NCI-H1436 treated with DMSO at 0.1 percent for 48 hours (cell line): Measurements from ENCODE around the gene EPHB3.

ENCODE experiments used
- DNase-seq: peaks from one replicate; lab custom pipeline; 2025; lab: John Stamatoyannopoulos, UW

Gene EPHB3

DNA sequence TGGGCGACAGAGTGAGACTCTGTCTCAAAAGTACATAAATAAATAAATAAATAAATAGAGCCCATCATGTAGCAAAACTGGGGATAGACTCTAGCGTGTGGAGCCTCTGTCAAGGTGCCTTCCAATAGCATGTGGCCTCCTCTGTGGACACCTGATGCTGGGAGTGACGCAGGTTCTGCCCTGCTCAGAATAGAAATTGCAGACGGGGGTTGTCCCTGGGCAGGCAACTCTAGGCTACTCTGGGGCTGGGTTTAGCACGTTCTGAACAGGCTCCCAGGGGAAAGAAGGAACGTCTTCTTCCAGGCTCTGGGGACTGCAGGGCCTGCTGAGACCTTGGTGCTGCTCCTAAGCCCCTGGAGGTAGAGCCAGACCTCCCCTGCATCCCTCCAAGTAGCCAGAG is 65.3 kb downstream of the EPHB3 start:
- no peak for DNase-seq

DNA sequence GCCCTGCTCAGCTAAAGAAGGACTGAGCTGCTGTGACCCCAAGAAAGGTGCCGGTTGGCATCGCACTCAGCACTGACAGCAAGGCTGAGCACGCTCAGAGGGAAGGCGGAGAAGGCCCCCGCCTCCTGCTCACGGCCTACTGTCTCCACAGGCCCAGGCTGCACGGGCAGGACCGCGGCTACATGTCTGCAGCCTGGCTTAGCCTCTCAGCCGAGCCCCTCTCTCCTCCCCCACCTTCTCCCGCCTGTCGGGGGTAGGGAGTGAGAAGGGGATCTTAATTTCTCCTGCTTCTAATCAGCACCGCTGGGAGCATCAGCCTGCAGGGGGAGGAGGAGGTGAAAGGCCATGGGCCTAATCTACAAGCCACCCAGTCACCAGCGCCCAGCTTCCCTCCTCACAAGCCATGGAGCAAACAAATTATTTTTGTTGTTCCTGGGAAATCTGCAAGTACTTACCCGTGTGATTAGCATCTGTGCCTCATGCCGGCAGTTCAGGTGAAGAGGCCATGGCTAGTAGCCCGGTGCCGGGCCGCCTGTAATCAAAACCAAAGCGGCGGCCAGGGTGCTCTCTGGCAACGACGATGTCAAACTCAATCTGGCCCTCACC is 68.1 kb downstream of the EPHB3 start:
- DNase-seq: no peak

DNA sequence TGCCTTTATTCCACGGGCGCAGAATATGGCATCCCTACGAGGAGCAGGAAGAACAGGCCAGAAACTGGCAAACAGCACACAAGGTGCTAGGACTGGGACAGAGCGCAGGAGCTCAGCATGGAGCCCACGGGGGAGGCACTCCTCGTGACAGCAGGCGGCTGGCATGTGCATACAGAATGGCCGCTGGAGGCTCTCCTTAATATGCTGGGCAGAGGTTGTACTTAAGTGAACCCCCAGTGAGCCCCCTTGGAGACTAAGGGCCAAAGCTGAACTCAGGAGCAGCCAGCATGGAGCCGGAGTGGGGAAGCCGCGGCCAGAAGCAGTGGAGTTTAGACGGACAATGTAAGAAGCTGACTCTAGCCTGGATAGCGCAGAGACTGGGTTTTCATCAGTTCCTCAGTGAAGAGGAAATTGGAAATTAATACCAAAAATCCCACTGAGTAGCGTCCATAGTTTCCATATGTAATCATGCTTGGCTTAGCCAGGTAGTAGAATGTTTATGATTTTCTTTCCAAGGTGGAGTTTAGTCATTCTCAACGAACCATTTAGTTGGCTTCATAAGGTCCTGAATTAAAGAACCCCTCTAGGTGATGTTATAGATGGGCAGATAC is 69.4 kb downstream of the EPHB3 start:
- DNase-seq: no peak

DNA sequence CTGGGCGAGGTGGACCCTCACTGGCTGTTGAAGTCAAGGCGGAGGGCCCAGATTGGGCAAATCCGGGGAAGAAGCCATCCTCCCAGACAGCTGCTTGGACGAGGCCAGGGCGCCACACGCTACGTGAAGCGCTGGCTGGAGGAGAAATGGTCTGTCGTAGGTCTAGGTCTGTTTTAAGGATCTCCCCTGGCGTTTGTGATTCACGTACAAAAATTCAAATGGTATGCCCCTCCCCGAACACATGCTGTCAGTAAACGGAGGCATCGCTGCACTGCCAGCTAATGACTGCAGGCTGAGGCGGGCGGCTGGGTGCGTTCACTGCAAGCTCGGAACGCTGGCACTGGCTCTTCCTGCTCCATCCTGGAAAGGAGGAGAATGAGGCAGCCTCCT is 69.9 kb downstream of the EPHB3 start:
- DNase-seq: no peak
